Measurements from ENCODE around the gene CES4A.
"Not testable (repeated sequence)": the region's sequence is repeated elsewhere in the genome, so short reads cannot be mapped to it uniquely, and the experiment has no call there.

Gene CES4A

GRCh38 chr16:66988197-66988788 lies at the start of gene CES4A:
CES4A (plus strand) TSS chr16:66988589; CDS start chr16:66988773, 184 bp downstream.
- no peak for DNase-seq (ENCODE audit: low spot score)

DNA sequence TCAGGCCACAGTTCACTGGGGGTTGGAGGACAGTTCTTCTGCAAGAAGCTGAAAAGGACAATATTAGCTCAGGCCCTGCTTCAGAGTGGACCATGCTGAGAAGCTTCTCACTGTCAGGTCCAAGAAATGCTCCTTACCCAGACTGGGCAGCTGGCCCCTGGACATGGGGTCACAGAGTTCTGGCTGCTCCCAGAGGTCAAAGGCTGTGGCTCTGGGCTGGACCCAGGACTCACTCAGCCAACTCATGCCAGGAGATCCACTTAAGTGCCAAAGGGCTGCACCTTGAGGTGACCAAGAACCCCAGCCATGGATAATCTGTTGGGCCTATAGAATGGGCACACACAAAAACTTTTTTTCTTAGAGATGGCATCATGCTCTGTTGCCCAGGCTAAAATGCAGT lies 49.0 kb upstream of the CES4A start:
- DNase-seq (ENCODE audit: low spot score) = no peak

DNA sequence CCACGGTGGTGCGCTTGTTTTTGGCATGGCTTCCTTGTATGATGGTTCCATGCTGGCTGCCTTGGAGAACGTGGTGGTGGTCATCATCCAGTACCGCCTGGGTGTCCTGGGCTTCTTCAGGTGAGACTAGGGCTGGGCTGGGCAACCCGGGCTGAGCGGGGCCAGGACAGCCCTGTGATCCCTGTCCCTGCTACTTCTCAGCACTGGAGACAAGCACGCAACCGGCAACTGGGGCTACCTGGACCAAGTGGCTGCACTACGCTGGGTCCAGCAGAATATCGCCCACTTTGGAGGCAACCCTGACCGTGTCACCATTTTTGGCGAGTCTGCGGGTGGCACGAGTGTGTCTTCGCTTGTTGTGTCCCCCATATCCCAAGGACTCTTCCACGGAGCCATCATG lies 48.2 kb upstream of the CES4A start:
- no peak for DNase-seq (ENCODE audit: low spot score)

DNA sequence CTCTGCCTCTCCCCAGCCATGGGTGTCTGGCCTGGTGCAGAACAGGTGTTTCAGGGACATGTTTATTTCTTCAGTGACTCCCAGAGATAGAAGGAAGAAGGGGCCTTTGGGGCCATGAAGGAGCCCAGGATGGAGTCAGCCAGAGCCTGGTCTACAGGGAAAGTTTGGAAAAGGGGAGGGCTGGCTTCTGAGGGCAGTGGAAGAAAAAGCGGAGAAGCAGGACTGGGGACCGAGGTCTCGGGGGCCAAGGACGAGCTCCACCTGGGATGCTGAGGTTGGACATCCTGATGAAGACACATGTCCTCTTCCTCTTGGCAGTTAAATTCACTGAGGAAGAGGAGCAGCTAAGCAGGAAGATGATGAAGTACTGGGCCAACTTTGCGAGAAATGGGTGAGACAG lies 45.4 kb upstream of the CES4A start:
- DNase-seq (ENCODE audit: low spot score) = no peak

DNA sequence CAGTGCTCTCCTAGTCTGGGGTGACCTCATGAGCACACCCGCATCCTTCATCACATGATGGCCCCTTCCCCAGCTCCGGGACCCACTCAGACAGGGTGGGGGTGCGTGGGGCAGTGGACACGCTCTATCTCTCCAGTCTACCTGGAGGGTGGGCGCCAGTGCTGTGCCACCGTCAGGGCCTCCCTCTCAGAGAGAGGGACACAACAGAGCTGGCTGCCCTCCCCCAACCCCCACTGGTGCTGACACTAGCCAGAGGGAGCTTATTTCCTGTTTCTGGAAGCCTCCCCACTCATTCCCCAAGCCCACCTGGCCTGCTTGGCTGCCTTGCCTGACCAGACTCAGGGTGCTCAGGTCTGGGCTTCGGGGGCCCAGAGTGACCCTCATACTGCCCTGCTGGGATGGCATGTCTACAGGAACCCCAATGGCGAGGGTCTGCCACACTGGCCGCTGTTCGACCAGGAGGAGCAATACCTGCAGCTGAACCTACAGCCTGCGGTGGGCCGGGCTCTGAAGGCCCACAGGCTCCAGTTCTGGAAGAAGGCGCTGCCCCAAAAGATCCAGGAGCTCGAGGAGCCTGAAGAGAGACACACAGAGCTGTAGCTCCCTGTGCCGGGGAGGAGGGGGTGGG lies 44.8 kb upstream of the CES4A start:
- no peak for DNase-seq (ENCODE audit: low spot score)

DNA sequence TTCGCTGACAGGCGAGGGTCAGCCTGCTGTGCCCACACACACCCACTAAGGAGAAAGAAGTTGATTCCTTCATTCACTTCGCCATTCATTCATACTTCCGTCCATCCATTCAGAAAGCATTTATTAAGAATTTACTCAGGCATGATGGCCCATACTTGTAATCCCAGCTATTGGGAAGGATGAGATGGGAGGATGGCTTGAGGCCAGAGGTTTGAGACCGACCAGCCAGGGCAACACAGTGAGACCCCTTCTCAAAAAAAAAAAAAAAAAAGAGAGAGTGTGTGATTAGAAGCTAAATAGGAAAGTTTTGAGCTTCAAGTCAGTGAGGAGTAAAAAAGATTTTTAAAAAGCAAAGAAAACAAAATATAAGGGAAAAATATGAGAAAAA lies 44.3 kb upstream of the CES4A start:
- DNase-seq (ENCODE audit: low spot score) = no peak

DNA sequence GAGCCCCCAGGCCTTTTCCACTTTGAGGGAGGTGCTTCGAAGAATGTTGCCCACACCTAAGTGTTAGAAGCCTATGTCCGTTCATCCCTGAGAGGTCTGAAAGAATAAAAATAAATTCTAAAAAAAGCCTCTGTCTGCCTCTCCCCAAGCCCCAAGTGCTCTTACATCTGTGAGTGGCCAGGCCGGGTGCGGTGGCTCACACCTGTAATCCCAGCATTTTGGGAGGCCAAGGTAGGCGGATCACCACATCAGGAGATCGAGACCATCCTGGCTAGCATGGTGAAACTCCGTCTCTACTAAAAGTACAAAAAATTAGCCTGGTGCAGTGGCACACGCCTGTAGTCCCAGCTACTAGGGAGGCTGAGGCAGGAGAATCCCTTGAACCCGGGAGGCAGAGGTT lies 43.4 kb upstream of the CES4A start:
- not testable (repeated sequence) for DNase-seq (ENCODE audit: low spot score)

DNA sequence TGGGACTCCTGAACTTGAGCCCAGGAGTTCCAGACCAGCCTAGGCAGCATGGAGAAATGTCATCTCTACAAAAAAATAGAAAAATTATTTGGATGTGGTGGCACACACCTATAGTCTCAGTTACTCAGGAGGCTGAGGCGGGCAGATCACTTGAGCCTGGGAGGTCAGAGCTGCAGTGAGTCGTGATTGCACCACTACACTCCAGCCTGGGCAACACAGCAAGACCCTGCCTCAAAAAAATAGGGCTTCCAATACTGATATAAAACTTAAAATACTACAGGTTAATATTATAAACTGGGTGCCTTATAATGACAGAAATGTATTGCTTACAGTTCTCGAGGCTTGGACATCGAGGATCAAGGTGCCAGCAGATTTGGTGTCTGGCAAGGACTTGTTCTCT lies 42.5 kb upstream of the CES4A start:
- no peak for DNase-seq (ENCODE audit: low spot score)

GRCh38 chr16:66946541-66946940 lies 41.8 kb upstream of the CES4A start:
- no peak for DNase-seq (ENCODE audit: low spot score)

DNA sequence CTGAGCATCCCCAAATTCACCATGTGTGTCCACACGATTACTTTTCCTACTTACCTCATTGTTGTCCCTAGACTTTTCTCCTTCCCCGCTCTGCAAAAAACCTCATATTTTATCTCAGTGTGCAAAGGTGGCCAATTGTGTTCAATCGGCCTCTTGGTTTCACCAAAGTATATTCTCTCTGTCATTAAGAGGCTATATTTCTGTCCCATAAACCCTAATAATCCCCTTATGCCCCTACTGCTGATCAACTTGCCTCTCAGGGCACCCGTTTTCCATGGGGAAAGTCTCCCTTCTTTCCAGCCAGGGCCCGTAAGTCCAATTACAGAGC lies 41.5 kb upstream of the CES4A start:
- DNase-seq (ENCODE audit: low spot score) = no peak

DNA sequence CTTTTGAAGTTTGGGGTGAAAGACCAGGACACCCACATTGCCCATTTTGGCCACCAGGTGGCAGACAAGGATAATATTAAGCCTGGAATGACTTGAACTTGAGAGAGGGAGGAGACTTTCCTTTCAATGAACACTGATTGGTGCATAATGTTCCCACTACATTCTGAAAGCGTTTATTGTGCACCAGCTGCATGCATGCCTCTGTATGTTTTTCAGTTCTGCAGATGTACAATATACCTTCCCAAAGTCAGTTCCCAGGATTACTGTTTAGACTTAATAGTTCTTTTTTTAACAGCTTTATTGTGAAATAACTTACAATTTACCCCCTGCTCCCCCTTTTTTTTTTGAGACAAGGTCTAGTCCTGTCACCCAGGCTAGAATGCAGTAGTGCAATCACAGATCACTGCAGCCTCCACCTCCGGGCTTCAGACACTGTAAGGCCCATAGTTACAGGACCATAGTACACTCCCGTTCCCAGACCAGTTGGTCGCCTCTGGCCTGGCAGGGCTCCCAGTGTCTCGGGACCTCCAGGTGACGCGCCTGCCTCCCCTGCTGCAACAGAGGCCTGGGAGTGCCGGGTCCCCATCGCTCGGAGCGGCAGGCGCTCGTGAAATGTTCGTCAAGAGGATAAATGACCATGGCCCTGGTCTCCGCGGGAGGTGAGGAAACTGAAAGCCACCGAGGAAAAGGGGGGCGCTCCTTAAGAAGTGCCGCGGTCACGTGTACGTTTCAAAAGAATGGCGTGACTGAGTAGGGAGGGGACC lies 40.9 kb upstream of the CES4A start:
- DNase-seq (ENCODE audit: low spot score) = peak; percentile 90

GRCh38 chr16:66948134-66948836 lies 40.1 kb upstream of the CES4A start:
- no peak for DNase-seq (ENCODE audit: low spot score)

DNA sequence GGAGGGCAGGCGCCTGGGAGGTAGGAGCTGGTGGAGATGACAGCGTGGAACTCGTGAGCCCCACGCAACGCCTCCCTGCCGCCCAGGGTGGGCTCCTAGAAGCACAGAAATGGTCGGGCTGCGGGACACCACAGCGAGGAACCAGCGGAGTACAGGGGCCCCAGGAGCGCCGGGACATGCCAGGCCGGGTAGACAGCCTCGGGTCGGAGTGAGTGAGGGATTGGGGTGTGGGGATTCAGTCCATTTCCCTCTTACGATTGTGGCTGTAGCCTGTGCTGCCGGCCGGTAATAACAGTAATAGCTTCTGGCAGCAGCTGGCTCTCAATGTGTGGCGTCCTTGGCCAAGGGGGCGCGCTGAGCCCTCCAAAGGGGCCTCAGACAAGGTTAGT lies 39.6 kb upstream of the CES4A start:
- DNase-seq (ENCODE audit: low spot score) = no peak

- DNase-seq (ENCODE audit: low spot score) = no peak
Observed at GRCh38 chr16:66949472-66949871, 38.9 kb upstream of the CES4A start.

DNA sequence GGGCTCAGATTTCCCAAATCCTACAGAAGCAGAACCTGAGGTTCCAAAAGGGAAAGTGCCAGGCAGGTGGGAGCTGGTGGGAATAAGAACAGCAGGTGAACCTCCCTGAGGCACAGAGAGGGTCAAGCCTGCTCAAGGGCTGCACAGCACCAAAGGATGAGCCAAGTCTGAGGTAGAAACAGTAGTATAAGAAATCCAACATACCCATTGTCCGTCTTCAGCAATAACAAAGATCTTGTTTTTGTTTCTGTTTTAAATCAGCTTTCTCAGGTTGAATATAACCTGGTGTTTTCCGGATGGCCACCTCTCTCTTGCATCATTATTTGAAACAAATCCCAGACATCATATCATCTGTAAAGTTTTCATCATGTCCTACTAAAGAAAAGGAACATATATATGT lies 38.0 kb upstream of the CES4A start:
- DNase-seq (ENCODE audit: low spot score) = no peak

DNA sequence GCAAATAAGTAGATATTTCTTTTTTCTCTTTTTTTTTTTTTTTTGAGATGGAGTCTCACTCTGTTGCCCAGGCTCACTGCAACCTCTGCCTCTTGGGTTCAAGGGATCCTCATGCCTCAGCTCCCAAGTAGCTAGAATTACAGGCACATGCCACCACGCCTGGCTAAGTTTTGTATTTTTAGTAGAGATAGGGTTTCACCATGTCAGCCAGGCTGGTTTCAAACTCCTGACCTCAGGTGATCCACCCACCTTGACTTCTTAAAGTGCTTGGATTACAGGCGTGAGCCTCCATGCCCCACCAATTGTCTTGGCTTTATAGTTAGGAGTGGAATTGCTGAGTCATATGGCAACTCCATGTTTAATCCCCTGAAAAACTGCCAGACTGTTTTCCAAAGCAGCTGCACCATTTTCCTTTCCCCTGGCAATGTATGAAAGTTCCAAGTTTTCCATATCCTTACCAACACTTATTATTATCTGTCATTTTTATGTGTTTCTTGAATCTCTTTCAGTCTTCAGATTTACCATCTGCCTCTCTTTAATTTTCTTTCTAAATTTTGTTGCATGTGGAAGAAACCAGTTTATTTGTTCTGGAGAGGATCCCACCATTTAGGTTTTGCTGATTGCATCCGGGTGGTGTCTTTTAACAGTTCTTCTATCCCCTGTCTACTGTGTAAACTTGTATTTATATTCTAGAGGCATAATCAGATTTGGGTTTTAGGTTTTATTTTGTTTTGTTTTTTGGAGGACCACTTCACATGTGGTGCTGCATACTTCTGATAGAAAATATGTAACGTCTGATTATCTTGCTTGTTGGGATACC lies 37.2 kb upstream of the CES4A start:
- DNase-seq (ENCODE audit: low spot score) = no peak

DNA sequence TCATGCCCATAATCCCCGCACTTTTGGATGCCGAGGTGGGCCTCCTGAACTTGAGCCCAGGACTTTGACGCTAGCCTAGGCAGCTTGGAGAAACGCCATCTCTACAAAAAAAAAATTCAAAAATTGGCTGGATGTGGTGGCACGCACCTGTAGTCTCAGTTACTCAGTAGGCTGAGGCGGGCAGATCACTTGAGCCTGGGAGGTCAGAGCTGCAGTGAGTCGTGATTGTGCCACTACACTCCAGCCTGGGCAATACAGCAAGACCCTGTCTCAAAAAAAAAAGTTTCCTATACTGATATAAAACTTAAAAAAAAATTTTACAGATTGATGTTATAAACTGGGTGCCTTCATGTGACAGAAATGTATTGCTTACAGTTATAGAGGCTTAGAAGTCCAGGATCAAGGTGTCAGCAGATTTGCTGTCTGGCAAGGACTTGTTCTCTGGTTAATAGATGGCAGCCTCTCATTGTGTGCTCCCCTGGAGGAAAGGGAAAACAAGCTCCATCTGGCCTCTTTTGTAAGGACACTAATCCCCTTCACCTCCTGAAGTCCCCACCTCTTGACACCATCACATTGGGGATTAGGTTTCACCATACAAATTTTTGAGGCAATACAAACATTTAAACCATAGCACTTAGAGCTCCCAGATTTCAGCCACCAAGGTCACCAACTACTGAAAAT lies 35.8 kb upstream of the CES4A start:
- no peak for DNase-seq (ENCODE audit: low spot score)

DNA sequence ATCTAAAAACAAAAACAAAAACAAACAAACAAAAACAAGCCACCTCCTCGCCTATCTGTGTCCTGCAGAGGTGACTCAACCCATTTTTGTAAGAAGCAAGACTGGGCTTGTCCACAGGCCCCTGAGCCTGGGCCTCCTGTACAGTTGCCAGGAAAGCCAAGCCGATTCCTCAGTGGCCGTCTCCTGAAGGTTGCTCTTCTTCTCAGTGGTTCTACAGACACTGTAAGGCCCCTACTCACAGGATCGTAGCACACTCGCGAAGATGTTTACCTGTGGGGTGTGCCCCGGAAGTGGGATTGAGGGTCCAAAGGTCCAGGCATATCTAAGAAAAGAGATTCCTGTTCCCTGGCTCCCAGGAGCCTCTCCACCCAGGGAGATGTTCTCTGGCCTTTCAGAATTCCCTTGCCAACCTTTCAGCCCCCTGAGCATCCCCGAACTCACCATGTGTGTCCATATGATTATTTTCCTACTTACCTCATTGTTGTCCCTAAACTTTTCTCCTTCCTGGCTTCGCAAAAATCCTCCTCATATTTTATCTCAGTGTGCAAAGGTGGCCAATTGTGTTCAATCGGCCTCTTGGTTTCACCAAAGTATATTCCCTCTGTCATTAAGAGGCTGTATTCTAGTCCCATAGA lies 34.8 kb upstream of the CES4A start:
- DNase-seq (ENCODE audit: low spot score) = no peak

DNA sequence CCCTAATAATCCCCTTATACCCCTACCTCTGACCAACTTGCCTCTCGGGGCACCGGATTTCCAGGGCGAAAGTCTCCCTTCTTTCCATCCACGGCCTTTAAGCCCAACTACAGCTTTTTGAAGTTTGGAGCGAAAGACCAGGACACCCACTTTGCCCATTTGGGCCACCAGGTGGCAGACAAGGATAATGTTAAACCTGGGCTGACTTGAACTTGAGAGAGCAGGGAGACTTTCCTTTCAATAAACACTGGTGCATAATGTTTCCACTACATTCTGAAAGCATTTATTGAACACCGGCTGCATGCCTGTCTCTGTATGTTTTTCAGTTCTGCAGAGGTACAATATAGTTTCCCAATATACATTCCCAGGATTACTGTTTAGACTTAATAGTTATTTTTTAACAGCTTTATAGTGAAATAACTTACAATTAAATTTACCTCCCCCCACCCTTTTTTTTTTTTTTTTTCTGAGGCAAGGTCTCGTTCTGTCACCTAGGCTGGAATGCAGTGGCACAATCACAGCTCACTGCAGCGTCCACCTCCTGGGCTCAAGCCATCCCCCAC lies 34.2 kb upstream of the CES4A start:
- peak; percentile 89 for DNase-seq (ENCODE audit: low spot score)

DNA sequence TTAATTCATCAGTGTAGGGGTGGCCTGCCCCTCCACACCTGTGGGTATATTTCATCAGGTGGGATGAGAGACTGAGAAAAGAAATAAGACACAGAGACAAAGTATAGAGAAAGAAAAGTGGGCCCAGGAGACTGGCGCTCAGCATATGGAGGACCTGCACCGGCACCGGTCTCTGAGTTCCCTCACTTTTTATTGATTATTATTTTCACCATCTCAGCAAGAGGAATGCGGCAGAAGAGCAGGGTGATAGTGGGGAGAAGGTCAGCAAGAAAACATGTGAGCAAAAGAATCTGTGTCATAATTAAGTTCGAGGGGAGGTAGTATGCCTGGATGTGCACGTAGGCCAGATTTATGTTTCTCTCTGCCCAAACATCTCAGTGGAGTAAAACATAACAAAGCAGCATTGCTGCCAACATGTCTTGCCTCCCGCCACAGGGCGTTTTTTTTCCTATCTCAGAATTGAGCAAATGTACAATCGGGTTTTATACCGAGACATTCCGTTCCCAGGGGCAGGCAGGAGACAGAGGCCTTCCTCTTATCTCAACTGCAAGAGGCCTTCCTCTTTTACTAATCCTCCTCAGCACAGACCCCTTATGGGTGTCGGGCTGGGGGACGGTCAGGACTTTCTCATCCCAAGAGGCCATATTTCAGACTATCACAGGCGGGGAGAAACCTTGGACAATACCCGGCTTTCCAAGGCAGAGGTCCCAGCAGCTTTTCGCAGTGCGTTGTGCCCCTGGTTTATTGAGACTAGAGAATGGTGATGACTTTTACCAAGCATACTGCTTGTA lies 32.8 kb upstream of the CES4A start:
- DNase-seq (ENCODE audit: low spot score) = not testable (repeated sequence)
